ENCODE measurements around the gene VPS13C. TPM values are rescaled to one million over a fixed set of nuclear protein-coding genes. Genes with fewer than 3 reads are reported as not detected.
A peak's percentile ranks its signal among the peaks of the same experiment; 100 is the strongest.

VPS13C gene
- total and polyA plus RNA-seq, 2 donors (not counting 3 experiments of a cell fraction or from before 2014, with no cell fraction given), result 10.8 to 60.3 TPM

- H3K79me2 ChIP-seq (ENCODE audit: control insufficient read depth, insufficient read depth, low read length), result no peaks in the 10 kb centered on the region
- no peak overlapping the region for H3K4me3 ChIP-seq (replicated peaks in 1 of 3; ENCODE audit: insufficient read depth in 1 of 3, low read depth in 1 of 3, low read length in 3 of 3)
- no peak overlapping the region for H2AFZ ChIP-seq (ENCODE audit: low read depth, low read length)
- H3K36me3 ChIP-seq (ENCODE audit: control insufficient read depth in 2 of 2, extremely low read depth in 1 of 2, insufficient read depth in 2 of 2, low read length in 2 of 2), result peaks cover 0 to 4% of the 10 kb centered on the region in 2 experiments
- peak; percentile 25 for TF ChIP-seq CTCF (IDR thresholded peaks at IDR 0.05; ENCODE audit: extremely low read depth in 1 of 2, insufficient read depth in 1 of 2, low read depth in 1 of 2, low read length in 2 of 2)
- TF ChIP-seq MAX (IDR thresholded peaks at IDR 0.05; ENCODE audit: insufficient read depth, insufficient read length), result no peak
- H3K4me1 ChIP-seq (ENCODE audit: control insufficient read depth, extremely low read depth, insufficient read depth, low read length), result no peaks in the 10 kb centered on the region
- H3K9me3 ChIP-seq (replicated peaks; ENCODE audit: control insufficient read depth, insufficient read depth, low read length), result no peaks in the 10 kb centered on the region
- POLR2A ChIA-PET, result no interaction called here
- no peak overlapping the region for H3K9ac ChIP-seq (replicated peaks; ENCODE audit: extremely low read depth, insufficient read depth, low read length)
- CTCF ChIA-PET, result interaction anchor here (1.2 to 2.5 kb wide), 2 partner anchors 10 to 12 kb away, joined by 4 to 6 read pairs; no protein-coding TSS in a partner anchor
- dilution Hi-C loops (cut with MboI; ENCODE audit: extremely low pct_ligation_motif_present, low sequenced_read_pairs) (no loop called here), intact Hi-C loops (cut with micrococcal nuclease) (no loop called here)
- no peaks in the 10 kb centered on the region for H3K9me1 ChIP-seq (replicated peaks; ENCODE audit: control insufficient read depth, extremely low read depth, insufficient read depth, low read length)
- H3K27ac ChIP-seq (ENCODE audit: insufficient read depth, low read depth, low read length), result no peak overlapping the region
- BruUV-seq (replicated peaks), result no TSS peak
- no peak overlapping the region for H3K4me2 ChIP-seq (ENCODE audit: insufficient read depth, low read length)
- H3K27me3 ChIP-seq (ENCODE audit: control insufficient read depth in 2 of 2, insufficient read depth in 2 of 2, low read length in 2 of 2), result no peaks in the 10 kb centered on the region
- H4K20me1 ChIP-seq (replicated peaks; ENCODE audit: control insufficient read depth, extremely low read depth, insufficient read depth, low read length), result peaks cover 2% of the 10 kb centered on the region
- DNase-seq (ENCODE audit: low read depth, low spot score), result no peak
- no peak for FAIRE-seq
Observed at GRCh38 chr15:62021991-62022600, 38.2 kb downstream of the VPS13C start.

GRCh38 chr15:62020576-62021160 is 39.6 kb downstream of the VPS13C start:
- dilution Hi-C loops (cut with MboI; ENCODE audit: extremely low pct_ligation_motif_present, low sequenced_read_pairs), result no loop called here

More at GRCh38 chr15:62020576-62021160, 39.6 kb downstream of the VPS13C start:
- no peak for FAIRE-seq
- no peaks in the 10 kb centered on the region for H3K79me2 ChIP-seq (ENCODE audit: control insufficient read depth, insufficient read depth, low read length)
- intact Hi-C loops (cut with micrococcal nuclease), result no loop called here
- H4K20me1 ChIP-seq (replicated peaks; ENCODE audit: control insufficient read depth, extremely low read depth, insufficient read depth, low read length), result peaks cover 2% of the 10 kb centered on the region
- H2AFZ ChIP-seq (ENCODE audit: low read depth, low read length), result no peak overlapping the region
- peaks cover 0 to 4% of the 10 kb centered on the region in 2 experiments for H3K36me3 ChIP-seq (ENCODE audit: control insufficient read depth in 2 of 2, extremely low read depth in 1 of 2, insufficient read depth in 2 of 2, low read length in 2 of 2)
- H3K9me1 ChIP-seq (replicated peaks; ENCODE audit: control insufficient read depth, extremely low read depth, insufficient read depth, low read length), result no peaks in the 10 kb centered on the region
- no peaks in the 10 kb centered on the region for H3K9me3 ChIP-seq (replicated peaks; ENCODE audit: control insufficient read depth, insufficient read depth, low read length)
- H3K27ac ChIP-seq (ENCODE audit: insufficient read depth, low read depth, low read length), result no peak overlapping the region
- BruUV-seq (replicated peaks), result no TSS peak
- H3K27me3 ChIP-seq (ENCODE audit: control insufficient read depth in 2 of 2, insufficient read depth in 2 of 2, low read length in 2 of 2), result no peaks in the 10 kb centered on the region
- no peaks in the 10 kb centered on the region for H3K4me1 ChIP-seq (ENCODE audit: control insufficient read depth, extremely low read depth, insufficient read depth, low read length)
- TF ChIP-seq CTCF (IDR thresholded peaks at IDR 0.05; ENCODE audit: extremely low read depth in 1 of 2, insufficient read depth in 1 of 2, low read depth in 1 of 2, low read length in 2 of 2) (no peak), POLR2AphosphoS5 (IDR thresholded peaks at IDR 0.05; ENCODE audit: insufficient read depth, low read depth, low read length) (no peak), GATA2 (IDR thresholded peaks at IDR 0.05; ENCODE audit: insufficient read depth, insufficient read length, low read depth, low read length) (no peak), POLR2A (IDR thresholded peaks at IDR 0.05; ENCODE audit: low read depth, low read length) (no peak), MAX (IDR thresholded peaks at IDR 0.05; ENCODE audit: insufficient read depth, insufficient read length) (no peak), FOS (IDR thresholded peaks at IDR 0.05; ENCODE audit: borderline replicate concordance, insufficient read depth, low read length) (peak; percentile 68), JUN (IDR thresholded peaks at IDR 0.05; ENCODE audit: borderline replicate concordance, insufficient read depth, insufficient read length, low read depth) (no peak)
- H3K4me3 ChIP-seq (replicated peaks in 1 of 3; ENCODE audit: insufficient read depth in 1 of 3, low read depth in 1 of 3, low read length in 3 of 3), result no peak overlapping the region
- ChIA-PET CTCF (interaction anchor here (0.9 kb wide), 1 partner anchor 28 kb away, joined by 3 read pairs; no protein-coding TSS in a partner anchor), POLR2A (no interaction called here)
- DNase-seq (ENCODE audit: low read depth, low spot score), result no peak
- no peak overlapping the region for H3K9ac ChIP-seq (replicated peaks; ENCODE audit: extremely low read depth, insufficient read depth, low read length)
- H3K4me2 ChIP-seq (ENCODE audit: insufficient read depth, low read length), result no peak overlapping the region

Data from endothelial cell of umbilical vein (primary cell).